GM21619 (cell line): ENCODE results near the gene HSPA2.
"Not testable (repeated sequence)": the region's sequence is repeated elsewhere in the genome, so short reads cannot be mapped to it uniquely, and the experiment has no call there.

Source experiments
- ATAC-seq: cut with Tn5 transposase; IDR thresholded peaks from one replicate; pipeline ENCODE4 v1.9.1; 2021; ENCODE audit not compliant: unreplicated experiment

The HSPA2 gene

DNA sequence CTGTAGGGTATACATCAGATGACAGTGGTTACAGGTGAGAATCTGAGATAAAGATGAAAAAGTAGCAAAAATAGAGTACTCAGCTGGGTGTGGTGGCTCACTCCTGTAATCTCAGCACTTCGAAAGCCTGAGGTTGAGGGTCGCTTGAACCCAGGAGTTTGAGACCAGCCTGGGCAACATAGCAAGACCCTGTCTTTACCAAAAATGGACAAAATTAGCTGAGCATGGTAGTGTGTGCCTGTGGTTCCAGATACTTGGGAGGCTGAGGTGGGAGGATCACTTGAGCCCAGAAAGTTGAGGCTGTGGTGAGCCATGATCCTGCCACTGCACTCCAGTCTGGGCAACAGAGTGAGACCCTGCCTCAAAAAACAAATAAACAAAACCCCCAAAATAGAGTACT lies 17.7 kb downstream of the HSPA2 start:
- not testable (repeated sequence) for ATAC-seq

DNA sequence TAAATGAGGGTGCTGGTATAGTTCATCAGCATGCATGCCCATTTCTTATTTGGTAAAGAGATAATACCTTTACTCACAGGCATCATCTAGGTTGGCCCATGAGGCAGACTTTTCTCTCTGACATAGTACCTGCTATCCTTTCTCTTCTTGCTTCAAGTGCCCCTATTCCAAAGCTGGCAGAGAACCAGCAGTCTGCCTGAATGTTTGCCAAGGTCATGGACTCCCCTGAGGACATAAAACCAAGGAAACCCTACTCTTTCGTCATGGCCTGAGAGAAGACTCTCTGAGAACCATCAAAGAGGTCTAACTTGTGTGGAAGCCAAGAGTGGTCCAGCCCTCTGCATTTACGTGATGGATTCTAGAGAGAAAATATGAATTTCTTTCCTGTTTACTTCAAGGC lies 21.1 kb downstream of the HSPA2 start:
- no peak for ATAC-seq

DNA sequence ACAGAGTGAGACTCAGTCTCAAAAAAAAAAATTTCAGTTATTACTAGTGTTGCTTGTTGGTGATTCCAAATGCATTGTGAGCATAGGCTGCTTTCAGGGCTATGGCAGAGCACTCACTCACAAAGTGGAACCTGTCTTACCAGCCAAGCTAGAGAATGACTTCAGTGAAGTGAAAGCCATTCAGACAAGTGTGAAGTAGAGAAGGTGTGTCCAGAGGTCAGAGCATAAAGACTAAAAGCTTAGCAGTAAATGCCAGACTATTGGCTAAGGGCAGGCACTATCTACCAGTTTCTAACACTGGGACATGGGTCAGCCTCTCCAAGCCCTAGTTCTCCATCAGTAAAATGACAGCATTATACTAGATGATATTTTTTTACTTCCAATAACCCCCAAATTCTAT lies 21.9 kb downstream of the HSPA2 start:
- no peak for ATAC-seq

DNA sequence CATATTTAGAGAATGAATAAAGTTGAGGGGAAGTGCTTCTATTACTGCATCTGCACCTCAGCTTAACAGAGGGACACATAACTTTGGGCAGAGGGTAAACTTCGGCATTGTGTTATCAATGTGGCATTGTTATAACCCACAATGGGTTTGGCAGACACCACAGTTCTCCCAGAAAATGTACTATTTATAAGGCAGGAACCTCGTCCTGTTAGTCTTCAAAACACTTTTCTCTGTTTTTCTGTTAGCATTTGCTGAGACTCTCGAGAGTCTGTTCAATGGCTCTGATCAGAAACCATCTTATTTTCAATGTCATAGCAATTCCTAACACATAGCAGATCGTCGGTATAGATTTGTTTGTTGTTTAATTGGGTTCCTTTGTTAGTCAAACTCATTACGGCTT lies 23.2 kb downstream of the HSPA2 start:
- ATAC-seq: no peak

DNA sequence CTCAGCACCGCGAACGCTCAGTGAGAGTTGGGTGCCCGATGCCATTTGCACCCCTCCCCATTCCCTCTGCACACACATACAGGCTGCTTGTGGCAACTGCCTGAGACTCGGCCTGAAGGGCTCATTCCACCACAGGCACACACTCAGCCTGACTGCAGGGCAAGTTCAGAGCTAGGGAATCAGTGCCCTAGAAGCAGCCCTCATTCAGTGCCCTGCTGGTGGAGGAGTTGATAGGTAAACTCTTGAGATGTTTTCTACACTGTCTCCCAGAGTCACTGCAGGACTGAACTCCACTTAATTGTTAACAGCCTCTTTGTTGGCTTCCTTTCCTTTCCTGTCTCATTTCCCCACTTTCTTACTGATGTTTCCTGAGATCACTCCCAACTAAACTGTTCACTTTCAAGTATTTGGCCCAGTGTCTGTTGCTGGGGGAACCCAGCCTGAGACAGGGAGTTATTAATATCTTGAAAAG lies 26.1 kb downstream of the HSPA2 start:
- ATAC-seq: no peak

DNA sequence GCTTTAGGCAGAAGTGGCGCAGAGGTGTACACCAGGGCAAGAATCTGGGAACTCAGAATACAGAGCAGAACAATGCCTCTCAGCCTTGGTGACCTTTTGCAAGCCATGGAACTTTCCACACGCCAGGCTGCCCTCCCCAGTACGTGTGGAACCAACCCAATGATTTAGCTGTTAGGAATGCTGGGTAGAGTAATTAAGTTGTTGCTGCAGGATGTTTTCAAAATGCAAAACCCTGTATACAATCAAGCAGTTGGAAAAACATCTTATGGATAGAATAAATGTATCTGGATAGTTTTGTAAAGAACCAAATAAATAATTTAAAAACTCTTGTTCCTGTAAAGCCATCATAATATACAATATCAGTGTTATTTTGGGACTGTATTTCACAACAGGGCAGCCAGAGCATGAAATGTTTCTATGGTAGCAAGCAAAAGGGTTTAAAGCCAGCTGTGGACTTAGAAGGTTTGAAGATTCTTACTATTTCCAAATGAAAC lies 28.6 kb downstream of the HSPA2 start:
- no peak for ATAC-seq

DNA sequence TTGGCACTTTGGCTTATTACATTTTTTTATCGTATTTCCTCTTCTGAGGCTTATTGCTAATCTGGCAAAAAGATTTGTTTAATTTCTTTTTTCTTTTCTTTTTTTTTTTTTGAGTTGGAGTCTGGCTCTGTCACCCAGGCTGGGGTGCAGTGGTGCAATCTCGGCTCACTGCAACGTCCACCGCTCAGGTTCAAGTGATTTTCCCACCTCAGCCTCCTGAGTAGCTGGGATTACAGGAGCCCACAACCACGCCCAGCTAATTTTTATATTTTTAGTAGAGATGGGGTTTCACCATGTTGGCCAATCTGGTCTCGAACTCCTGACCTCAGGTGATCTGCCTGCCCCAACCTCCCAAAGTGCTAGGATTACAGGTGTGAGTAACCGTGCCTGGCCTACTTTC lies 29.1 kb downstream of the HSPA2 start:
- not testable (repeated sequence) for ATAC-seq

DNA sequence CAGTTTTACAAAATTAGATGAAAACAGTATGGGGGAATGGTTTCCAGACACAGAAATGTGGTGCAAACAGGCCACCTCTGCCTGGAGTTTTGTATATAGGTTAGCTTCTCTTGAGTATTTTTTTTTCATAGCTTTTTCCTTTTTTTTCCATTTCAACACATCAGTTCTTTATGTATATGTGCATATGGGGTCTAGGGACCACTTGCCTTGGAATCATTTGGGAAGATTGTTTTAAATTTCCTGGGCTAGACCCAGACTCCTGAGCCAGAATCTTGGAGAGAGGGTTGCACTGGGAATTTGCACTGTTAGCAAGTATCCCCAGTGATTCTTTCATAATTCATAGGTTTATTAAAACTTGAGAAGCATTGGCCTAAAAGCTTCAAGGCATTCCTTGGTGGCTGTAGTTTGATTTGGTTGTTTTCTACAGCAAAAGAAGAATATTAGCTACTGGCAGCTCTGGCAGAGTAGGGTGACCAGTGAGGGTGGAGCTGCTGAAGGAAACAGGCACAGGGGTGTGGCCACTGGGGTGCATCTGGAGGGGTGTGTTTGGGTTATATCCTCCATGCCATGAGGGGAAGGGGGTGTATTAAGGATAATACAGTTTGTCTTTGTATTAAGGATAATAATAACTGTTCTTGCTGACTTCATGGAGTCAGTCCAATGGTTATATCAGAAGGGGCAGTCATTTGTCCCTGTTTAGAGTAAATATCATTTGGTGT lies 32.0 kb downstream of the HSPA2 start:
- no peak for ATAC-seq

DNA sequence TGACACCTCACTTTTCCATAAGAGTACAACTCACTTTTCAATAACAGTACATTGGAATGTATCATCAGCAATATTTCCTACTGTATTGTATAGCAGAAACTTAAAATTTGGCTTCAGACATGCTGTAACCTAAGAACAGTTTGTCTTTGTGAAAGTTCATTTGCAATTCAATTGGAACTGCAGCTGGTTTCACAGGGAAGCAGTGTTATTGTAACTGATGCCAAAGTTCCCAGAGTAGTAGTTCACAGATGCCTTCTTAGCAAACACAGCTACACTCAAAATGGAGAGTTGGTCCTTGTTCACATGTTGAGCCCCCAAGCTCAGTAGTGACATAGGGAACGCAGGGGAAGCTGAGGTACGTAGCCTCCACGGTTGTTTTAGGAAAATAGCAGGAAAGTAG lies 32.6 kb downstream of the HSPA2 start:
- no peak for ATAC-seq

DNA sequence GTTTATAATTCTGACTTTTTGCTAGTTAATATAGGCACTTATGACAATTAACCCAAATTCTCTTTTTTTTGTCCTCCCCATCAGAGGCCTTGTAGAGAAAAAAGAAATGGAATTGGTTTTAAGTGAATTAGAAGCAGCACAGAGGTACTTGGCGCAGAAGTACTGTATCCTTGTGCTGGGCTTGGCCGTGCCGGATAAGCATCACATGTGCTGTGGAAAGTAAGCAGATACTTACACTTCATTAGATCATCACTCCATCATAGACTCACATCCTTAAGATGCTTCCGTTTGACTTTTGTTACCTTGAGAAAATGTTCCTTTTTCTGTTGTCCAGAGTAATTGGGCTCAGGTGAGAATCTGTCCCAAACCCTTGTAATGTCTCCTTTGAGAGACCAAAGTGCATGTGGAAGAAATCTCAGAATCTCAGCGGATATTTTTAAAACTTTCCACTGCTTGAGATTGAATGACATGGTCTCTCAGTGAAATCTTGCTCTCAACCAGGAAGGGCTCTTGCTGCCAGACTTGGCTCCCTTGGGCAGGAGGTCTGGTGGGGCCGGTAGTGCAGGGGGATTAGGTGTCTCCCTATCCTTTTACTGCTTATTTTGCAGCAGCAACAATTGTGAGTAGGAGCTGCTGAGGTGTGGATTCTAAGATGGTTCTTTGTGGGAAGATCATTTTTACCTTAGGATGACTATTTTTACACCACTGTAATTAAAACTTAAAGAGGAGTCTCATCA lies 34.0 kb downstream of the HSPA2 start:
- no peak for ATAC-seq

DNA sequence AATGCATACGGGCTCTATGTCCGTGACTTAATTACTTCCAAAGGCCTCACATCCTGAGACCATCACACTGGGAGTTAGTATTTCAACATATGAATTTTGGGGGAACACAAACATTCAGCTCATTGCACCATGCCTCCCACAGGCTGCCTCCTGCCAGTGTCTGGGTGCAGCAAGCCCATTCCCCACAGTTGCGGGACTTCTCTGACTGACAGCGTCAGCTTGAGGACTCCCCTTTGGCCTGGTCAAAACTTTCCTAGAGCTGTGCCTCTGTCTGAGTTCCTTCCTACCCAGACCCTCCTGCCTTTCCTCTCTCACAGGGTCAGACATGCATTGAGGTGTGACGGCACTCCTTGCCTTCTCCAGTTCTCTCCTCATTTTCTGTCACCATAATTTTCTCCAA lies 36.7 kb downstream of the HSPA2 start:
- ATAC-seq: no peak

DNA sequence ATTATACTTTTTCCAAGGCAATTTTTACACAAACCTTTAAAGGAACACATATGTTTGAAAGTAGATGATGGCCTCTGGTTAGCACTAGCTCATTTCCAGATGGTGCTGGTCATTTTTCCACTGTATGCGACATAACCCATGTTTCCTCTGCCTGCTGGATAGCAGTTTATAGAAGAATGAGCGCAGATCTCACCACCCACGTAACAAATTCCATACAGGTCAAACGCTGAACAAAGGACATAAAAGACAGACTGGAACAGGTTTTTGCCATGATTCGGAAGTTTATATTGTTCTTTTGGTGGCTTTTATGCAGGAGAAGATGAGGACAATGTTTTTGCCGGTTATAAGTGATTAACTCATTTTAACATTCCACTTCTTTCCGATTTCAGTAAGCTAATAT lies 39.9 kb downstream of the HSPA2 start:
- ATAC-seq: no peak

DNA sequence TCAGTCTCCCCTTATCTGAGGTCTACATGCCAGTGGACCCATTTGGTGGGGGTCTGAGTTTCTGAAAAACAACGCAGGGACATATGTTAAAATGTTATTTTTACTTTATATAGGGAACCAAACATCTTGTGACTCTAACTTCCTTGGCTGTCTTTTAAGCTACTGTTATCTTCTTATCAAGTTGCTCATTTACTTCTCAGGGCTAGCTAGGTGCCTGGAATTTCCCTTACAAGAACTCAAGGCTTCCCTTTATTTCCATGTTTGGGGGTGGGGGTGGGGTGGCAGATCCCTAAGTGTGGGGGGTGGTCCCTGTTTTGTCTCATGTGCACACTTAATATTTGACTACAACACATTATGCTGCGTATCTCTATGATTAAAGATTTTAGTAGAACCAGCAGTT lies 40.8 kb downstream of the HSPA2 start:
- ATAC-seq: no peak

DNA sequence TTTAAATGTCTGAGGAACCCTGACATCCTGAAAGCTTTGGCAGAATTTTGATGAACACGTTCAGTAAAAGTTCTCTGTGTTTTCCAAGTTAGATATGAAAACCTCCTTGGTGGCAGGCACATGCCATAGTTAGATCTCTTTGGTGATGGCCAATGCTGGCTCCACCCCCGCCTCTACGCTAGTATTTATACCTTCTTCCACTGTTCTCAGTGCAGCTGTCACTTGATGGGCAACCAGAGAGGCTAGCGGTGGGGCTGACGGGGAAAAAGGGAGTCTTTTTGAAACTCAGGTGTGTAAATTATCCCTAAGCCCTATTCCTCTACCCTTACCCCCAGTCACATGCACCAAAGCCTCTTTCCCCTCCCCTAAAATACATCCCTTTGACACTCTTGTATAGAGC lies 41.3 kb downstream of the HSPA2 start:
- no peak for ATAC-seq

DNA sequence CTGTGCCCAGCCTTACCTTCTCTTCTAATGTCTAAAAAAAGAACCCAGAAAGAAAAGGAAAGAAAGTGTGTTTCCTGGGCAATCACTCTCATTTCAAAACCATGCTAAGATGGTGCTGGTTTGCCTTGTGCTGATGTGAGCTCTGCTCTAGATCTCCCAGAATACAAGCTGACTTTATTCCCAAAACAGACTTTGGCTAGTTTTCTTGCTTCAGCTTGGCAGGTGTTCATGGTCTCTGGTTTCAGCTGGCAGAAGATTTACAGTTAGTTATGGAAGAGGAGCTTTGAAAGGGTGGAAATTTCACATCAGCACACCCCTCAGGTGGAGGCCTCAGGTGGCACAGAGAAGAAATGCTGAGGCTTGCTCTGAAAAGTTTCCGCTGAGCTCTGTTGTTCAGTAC lies 43.6 kb downstream of the HSPA2 start:
- no peak for ATAC-seq

DNA sequence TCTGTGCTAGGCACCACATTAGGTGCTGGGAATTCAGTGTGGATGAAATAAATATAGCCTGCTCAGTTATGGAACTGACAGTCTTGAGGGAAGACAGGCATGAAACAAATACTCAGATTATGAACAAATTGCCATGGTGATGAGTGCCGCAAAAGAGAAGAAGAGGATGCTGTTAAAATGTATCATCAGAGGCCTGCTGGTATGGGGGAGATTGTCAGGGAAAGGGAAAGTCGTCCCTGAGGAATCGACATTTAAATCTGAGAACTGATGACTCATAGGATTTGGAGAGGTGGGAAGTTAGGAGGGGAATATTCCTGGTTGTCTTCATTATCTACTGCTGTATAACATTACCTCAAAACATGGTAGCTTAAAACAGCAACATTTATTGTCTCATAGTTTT lies 51.3 kb downstream of the HSPA2 start:
- ATAC-seq: no peak
